Stimulated activated CD8-positive, alpha-beta memory T cell treated with anti-CD3 and anti-CD28 coated beads, Interleukin-2, amount 100 ng/mL, for 48 hours (primary cell): ENCODE data around the gene SLC13A4.
"Not testable (repeated sequence)": the region's sequence is repeated elsewhere in the genome, so short reads cannot be mapped to it uniquely, and the experiment has no call there.

ENCODE experiments used
- DNase-seq, 2 donors: peaks; one replicate each; pipeline ENCODE4 v3.0.0-alpha.2; 2020; ENCODE audit warnings: low read depth in 2 of 2

Gene SLC13A4

GRCh38 chr7:135753616-135754413 lies 25.8 kb upstream of the SLC13A4 start:
- no peak for DNase-seq

- no peak for DNase-seq
Measured at GRCh38 chr7:135748770-135749169, 20.8 kb upstream of the SLC13A4 start, which contains the start of gene FAM180A. TSS of gene FAM180A (minus strand) at chr7:135748813. CDS start at chr7:135748580, 233 bp downstream.

- DNase-seq = no peak
Measured at GRCh38 chr7:135747366-135747765, 19.4 kb upstream of the SLC13A4 start.

- DNase-seq = no peak
Measured at GRCh38 chr7:135745703-135746312, 17.8 kb upstream of the SLC13A4 start.

- DNase-seq = no peak
Measured at GRCh38 chr7:135744938-135745702, 17.1 kb upstream of the SLC13A4 start.

- no peak for DNase-seq
Measured at GRCh38 chr7:135743907-135744731, 16.1 kb upstream of the SLC13A4 start.

GRCh38 chr7:135742371-135742770 lies 14.4 kb upstream of the SLC13A4 start:
- DNase-seq = no peak

- DNase-seq = no peak
Measured at GRCh38 chr7:135741905-135742304, 13.9 kb upstream of the SLC13A4 start.

- no peak for DNase-seq
Measured at GRCh38 chr7:135740889-135741288, 12.9 kb upstream of the SLC13A4 start.

GRCh38 chr7:135737306-135737647 lies 9.3 kb upstream of the SLC13A4 start:
- not testable (repeated sequence) for DNase-seq

GRCh38 chr7:135736586-135737305 lies 8.8 kb upstream of the SLC13A4 start:
- no peak for DNase-seq

- DNase-seq = no peak
Measured at GRCh38 chr7:135734343-135734689, 6.3 kb upstream of the SLC13A4 start.

- no peak for DNase-seq
Measured at GRCh38 chr7:135733603-135734342, 5.8 kb upstream of the SLC13A4 start.

- DNase-seq = no peak
Measured at GRCh38 chr7:135731131-135731530, 3.1 kb upstream of the SLC13A4 start.

- no peak for DNase-seq
Measured at GRCh38 chr7:135729230-135729629, 1.2 kb upstream of the SLC13A4 start.

- no peak for DNase-seq
Measured at GRCh38 chr7:135726911-135727673, 894 bp downstream of the SLC13A4 start.

GRCh38 chr7:135726276-135726788 lies 1.7 kb downstream of the SLC13A4 start:
- no peak for DNase-seq

GRCh38 chr7:135723411-135723810 lies 4.6 kb downstream of the SLC13A4 start:
- no peak for DNase-seq

GRCh38 chr7:135721198-135721820 lies 6.7 kb downstream of the SLC13A4 start:
- no peak for DNase-seq
